GM19328 (cell line): ENCODE data around the gene ADAMTS17.

Source experiments
- ATAC-seq: cut with Tn5 transposase; IDR thresholded peaks from one replicate; pipeline ENCODE4 v1.9.1; 2021; ENCODE audit warnings: mild to moderate bottlenecking, moderate library complexity; ENCODE audit not compliant: unreplicated experiment

Gene ADAMTS17

DNA sequence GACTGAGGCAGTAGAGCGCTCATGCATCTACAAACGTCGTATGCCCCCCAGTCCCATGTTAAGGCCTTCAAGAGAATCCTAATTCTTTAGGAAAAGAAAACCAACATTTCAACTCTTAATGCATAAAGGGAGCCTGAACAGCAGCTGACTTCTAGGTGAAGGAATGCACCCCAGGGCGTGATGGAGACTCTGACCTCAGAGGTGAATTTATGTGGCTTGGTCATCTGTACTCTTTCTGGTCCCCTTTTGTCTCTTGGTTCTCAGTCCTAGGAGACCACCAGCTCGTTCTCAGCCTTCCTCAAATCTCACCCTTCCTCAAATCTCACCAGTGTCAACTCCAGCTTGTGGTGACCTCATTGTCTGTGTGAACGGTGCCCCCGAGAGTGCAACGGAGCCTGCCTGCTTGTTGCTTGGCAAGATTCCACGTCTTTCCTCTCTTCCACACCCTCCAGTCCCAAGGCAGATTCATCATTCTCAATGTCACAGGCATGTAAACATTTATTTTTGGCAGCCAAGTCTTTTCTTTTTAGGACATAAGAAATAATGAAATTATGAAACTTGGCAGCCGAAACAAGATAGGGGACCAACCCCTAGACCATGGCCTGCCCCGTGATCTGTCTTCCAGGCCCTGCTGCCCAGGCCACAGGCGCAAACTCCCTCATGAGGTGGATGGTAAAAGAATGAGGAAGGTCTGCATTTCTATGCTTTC, 166.2 kb downstream of the ADAMTS17 start:
- ATAC-seq: no peak

GRCh38 chr15:100174904-100175275, 166.9 kb downstream of the ADAMTS17 start:
- ATAC-seq: no peak

- ATAC-seq: no peak
Observed at GRCh38 chr15:100174159-100174903, 167.4 kb downstream of the ADAMTS17 start.

DNA sequence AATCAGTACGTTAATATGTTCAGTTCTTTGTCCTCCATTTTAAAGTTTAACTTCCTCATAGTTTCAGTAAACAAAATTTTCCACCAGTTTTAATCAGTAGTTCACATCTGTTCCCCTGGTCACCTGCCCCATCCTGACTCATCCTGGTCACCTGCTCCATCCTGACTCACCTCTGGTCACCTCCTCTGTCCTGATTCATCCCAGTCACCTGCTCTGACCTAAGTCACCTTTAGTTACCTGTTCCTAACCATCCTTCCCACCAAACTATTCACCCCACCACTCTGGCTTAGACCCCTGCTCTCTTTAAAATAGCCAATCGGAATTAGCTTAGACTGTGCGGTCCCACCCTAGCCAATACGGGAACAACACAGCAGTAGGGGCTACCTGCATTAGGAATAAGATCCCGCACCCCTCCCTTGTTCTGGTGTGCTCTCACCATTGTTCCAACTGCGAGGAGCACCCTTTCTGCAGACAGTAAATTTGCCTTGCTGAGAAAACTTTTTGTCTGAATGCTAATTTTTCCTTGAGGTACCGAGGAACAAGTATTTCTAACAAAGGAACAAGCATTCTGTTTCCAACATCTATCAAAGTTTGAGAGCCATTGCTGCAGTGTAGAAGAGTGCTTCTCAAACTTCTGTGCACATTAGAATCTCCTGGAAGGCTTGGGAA, 169.3 kb downstream of the ADAMTS17 start:
- ATAC-seq: no peak

GRCh38 chr15:100171411-100171810, 170.4 kb downstream of the ADAMTS17 start:
- no peak for ATAC-seq

DNA sequence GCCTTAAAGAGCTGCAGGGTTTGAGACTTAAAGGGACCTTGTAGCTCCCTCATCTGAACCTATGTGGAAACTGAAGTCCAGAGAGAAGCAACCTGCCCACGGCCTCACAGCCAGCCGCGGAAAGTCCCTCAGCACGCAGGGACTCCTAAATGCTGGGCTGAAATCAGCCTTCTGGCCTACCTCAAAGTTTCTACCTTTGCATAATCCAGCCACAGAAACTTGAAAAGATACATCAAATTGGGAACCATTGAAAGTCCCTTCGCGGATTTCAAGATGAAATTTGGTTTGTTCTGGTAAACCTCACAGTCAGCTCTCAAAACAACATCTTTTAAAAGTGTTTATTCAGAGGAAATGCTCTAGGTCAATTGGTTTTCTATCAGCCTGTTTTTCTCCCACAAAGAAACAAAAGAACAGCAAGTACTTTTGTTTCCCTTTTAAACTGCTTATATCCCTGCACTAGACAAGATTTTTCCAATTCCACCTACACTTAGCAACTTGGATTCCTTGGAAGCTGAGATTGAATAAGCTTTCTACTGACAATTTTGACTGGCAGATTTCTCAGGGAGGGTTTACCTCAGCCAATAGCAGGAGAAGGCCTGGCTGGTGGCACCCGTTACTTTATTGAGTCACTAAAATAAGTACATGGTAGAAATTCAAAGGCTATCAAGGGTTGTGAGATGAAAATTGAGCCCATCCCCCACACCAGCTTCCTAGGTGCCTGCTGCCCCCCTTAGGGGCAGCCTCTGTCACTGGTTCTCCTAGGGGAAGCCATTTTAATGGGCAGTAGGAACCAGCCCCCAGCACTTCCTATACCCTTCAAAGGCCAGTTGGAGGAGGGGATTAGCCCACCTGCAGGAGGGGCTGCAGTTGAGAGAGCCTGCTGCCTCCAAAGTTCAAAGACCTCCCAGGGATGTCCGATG, 171.2 kb downstream of the ADAMTS17 start:
- peak; percentile 89 for ATAC-seq

DNA sequence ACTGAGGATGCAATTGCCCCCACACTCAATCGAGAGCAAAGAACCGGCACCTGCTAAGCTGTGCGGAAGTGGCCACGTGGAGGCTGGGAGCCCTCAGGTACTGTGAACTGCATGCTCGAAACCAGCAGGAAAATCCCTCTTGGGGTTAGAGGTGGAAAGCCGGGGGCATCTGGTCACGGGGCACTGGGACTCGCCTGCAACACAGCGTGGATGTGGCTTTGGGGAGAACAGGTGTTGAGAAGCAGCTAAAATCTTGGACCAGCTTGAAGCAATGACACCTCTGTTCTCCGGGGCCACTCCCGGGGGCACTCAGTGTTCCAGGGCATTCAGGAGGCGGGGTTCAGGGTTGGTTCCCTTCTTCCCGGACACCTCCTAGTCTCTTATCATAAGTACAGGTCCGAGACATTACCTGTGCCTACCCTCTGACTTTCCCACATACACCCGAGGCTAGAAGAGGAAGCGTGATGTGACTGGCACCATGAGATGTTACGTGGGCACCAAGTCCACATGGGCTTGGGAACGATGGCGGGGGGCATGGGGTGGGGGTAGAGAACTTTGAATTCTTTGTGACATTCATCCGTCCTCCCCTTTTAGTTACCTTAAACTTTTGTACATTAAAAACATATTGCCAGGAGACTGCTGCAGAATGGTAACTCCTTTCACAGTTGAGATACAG, 172.0 kb downstream of the ADAMTS17 start:
- no peak for ATAC-seq

GRCh38 chr15:100168787-100169186, 173.0 kb downstream of the ADAMTS17 start:
- no peak for ATAC-seq

DNA sequence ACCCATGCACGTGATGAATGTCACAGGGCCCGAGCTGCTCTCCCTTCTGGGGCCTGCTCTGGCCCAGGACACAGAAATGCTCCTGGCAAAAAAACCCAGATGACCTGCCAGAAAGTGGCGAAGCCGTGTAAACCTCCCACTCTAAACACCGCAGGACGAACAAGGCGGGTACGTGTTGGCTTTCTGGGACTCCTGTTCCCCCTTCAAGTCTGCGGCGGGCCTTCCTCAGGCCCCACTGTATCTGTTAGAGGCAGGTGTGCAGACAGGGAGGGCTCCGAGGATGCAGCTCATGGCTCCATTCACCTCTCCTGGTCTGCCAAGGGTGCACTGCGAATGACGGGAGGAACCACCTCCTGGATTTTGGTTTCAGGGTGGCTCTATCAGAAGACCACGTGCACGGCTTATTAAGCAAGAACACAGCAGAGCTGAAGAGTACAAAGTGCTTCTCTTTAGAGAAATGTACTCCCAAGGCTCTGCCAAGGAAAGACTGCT, 173.8 kb downstream of the ADAMTS17 start:
- no peak for ATAC-seq

DNA sequence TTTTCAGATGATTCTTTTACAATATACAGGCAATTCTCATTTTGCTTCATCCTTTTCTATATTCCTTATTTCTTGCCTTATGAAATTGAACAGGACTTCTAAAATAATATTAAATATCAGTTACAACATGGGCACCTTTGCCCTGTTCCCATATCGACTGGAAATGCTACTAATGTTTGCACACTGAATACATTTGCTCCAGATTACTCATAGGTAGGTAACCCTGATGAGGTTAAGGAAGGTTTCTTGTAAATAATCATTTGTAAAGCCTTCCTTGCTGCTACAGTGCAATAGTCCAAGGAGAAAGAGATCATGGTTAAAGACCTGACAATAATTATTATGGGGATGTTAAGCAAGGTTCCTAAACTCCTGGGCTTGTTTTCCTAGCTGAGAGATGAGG, 175.5 kb downstream of the ADAMTS17 start:
- ATAC-seq: no peak

DNA sequence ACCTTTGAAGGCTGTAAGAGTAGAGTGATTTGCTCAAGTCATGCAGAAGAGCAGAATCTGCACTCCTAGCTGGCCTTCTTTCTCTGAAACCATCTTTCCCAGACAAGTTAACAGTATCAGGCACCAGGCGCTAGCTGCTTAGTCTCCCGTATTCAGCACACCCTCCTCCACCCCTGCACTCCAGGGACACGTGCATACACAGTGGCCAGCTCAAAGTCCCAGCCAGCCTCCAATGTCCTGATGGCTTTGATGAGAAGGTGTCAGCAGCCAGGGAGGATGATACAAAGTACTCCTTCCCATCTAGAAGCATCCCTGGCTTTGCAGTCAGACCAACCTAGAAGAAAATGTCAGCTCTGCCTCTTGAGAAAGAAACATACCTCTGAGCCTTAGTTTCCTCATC, 177.8 kb downstream of the ADAMTS17 start:
- ATAC-seq: no peak

DNA sequence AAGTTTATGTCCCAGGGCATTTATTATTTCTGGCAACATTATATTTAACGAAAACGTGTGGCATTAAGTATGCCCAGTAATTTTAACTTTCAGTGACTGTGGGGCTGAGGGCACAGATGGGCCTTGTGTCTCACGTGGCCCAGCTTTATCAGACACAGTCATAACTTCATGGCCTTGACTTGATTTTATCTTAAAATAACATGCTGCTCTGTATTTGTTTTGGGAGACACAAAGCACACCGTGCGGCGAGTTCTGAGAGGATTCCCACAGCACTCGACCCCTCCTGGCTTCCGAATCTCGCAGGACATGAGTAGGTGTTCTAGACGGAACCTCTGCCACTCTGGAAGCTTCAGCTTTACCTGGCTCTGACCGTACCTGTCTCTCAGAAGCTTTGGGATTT, 180.8 kb downstream of the ADAMTS17 start:
- ATAC-seq: no peak

DNA sequence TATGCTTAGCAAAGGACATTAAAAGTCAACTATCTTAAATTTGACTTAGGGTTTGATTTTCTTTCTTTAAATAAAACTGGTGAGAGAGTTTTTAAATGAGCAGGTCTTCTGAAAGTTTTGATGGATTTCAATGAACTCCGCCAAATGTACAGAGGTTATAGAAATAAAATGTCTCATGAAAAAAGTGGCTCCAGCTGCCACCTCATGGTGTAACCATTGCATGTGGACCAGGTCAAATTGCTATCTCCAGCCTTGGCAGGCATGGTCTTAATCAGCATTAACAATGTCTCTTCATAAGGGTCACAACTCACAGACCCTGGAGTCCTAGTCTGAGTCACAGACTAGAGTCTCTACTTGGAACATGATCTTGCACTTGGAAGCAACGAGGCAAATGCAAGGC, 182.3 kb downstream of the ADAMTS17 start:
- ATAC-seq: no peak

GRCh38 chr15:100158356-100158755, 183.4 kb downstream of the ADAMTS17 start:
- ATAC-seq: no peak

GRCh38 chr15:100156201-100156600, 185.6 kb downstream of the ADAMTS17 start:
- no peak for ATAC-seq

- no peak for ATAC-seq
Observed at GRCh38 chr15:100154338-100154737, 187.4 kb downstream of the ADAMTS17 start.

DNA sequence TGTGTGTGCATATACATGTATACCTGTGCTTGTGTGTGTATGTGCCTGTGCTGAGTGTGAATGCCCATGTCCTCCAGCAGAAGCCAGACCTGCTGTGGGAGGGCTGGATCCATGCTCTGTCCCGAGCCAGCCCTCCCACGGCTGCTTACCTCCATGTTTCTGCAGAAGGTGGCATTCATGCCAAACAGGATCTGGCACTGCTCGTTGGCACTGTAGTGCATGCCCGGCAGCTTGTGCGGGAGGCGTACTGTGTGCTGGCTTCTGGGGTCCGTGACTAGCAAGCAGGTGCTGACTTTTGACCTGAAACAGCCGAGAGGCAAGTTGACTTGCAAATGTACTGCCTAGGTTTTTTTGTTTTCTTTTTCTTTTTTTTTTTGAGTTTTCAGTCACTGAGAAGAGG, 189.3 kb downstream of the ADAMTS17 start:
- ATAC-seq: no peak

GRCh38 chr15:100150906-100151305, 190.9 kb downstream of the ADAMTS17 start:
- no peak for ATAC-seq

GRCh38 chr15:100147828-100148227, 193.9 kb downstream of the ADAMTS17 start:
- no peak for ATAC-seq

- ATAC-seq: no peak
Observed at GRCh38 chr15:100143378-100143777, 198.4 kb downstream of the ADAMTS17 start.
